ENCODE results near the gene MADCAM1. TPM values are rescaled to one million over a fixed set of nuclear protein-coding genes. Genes with fewer than 3 reads are reported as not detected.

The MADCAM1 gene
- total and polyA plus RNA-seq, 2 of the 8 experiments (the other 6 are each of a cell fraction or from before 2014, with no cell fraction given) = 2.3 to 3.0 TPM

DNA sequence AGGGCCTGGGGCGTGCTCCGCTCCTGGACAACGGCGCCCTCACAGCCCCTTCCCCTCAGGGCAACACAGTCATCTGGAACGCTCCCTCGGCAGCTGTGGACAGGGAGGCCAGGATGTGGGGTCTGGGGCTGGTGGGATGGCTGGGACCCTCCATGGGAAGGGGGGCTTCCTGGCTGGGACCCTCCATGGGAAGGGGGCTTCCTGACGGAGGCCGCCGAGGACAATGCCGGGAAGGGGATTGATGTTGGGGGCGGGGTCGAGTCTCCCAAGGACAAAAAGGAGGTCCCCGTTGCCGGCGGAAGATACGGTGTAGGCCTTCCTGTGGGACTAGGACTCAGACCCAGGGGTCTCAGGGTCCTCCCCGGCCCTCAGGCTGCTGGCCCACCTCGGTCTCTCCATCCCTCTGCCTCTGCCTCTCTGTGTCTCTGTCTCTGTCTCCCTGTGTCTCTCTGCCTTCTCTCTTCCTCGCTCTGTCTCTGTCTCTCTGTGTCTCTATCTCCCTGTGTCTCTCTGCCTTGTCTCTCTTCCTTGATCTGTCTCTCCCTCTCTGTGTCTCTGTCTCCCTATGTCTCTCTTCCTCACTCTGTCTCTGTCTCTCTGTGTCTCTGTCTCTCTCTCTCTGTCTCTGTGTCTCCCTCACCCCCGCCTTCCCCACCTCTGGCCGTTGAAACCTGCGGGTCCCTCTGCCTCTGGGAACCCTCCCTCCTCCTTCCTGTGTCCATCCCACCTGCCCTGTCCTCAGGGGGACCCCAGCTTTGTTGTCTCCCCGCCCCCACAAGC is 2.7 kb upstream of the MADCAM1 start (continued):
- TF ChIP-seq CHD7 (IDR thresholded peaks at IDR 0.05; ENCODE audit: insufficient replicate concordance, low read length) = no peak
- no peak for TF ChIP-seq EP300 (IDR thresholded peaks at IDR 0.05; ENCODE audit: borderline replicate concordance in 1 of 2, low read depth in 2 of 2, low read length in 2 of 2)
- no peak for TF ChIP-seq E2F6 (IDR thresholded peaks at IDR 0.05)
- no peak for TF ChIP-seq RBBP5 (IDR thresholded peaks at IDR 0.05; ENCODE audit: borderline replicate concordance, low read depth, low read length)
- TF ChIP-seq SP2 (IDR thresholded peaks at IDR 0.05; ENCODE audit: low read length) = no peak
- no peak for TF ChIP-seq SRF (IDR thresholded peaks at IDR 0.05; ENCODE audit: low read depth, low read length)
- no peak for TF ChIP-seq SIN3A (conservative IDR thresholded peaks at IDR 0.05 in 1 of 2, IDR thresholded peaks at IDR 0.05 in 1 of 2; ENCODE audit: low read depth in 1 of 2, low read length in 2 of 2)
